ENCODE measurements around the gene ACTL6A.

DNA sequence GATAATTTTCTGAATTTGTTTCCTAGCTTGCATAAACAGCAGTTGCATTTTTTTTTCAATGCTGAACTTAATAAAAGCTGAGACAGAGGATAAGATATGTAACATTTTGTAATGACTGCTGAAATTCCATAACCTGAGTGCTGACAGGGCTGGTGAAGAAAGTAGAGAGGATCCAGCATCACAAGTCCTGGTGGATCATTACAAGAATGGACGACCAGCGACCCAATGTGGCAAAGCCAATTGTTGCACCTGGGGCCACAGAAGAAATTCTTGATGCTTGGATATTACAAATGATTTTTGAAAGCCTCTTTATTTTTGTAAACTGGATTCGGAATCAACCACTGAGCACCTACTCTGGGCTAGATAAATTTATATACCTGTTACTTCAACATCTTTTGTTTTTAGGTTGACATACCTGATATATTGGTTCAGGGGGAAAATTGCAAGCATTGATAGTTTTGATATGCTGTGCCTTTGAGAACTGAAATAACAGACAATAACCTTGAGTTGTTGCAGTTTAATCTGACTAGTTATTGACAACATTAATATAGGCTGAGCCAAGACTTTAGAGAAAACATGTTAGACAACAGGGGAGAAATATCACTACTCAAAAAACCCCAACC is 3.9 kb upstream of the ACTL6A start:
- TF ChIP-seq, protein P1, sequence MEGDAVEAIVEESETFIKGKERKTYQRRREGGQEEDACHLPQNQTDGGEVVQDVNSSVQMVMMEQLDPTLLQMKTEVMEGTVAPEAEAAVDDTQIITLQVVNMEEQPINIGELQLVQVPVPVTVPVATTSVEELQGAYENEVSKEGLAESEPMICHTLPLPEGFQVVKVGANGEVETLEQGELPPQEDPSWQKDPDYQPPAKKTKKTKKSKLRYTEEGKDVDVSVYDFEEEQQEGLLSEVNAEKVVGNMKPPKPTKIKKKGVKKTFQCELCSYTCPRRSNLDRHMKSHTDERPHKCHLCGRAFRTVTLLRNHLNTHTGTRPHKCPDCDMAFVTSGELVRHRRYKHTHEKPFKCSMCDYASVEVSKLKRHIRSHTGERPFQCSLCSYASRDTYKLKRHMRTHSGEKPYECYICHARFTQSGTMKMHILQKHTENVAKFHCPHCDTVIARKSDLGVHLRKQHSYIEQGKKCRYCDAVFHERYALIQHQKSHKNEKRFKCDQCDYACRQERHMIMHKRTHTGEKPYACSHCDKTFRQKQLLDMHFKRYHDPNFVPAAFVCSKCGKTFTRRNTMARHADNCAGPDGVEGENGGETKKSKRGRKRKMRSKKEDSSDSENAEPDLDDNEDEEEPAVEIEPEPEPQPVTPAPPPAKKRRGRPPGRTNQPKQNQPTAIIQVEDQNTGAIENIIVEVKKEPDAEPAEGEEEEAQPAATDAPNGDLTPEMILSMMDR (IDR thresholded peaks at IDR 0.05; ENCODE audit: low read depth, low read length, poor library complexity, severe bottlenecking): peak; percentile 87
- no peak for TF ChIP-seq EZH2phosphoT487 (IDR thresholded peaks at IDR 0.05; ENCODE audit: borderline replicate concordance, low read length)
